Activated CD8-positive, alpha-beta T cell treated with anti-CD3 and anti-CD28 coated beads for 36 hours (primary cell): Measurements from ENCODE around the gene SKIC8. TPM values are rescaled to one million over a fixed set of nuclear protein-coding genes. Genes with fewer than 3 reads are reported as not detected.
A peak's percentile ranks its signal among the peaks of the same experiment; 100 is the strongest.

Source experiments
- ATAC-seq: fragments of 200-7000 bp; cut with Tn5 transposase; one replicate; pipeline ENCODE4 v1.10.0; 2021; ENCODE audit warnings: mild to moderate bottlenecking, moderate library complexity
- CTCF ChIA-PET: fragments of 350-600 bp; sonication (Branson Sonifier 250); formaldehyde crosslinking; loops from one replicate; lab custom pipeline; 2021; ENCODE audit warnings: antibody characterized with exemption; lab: Charles Lee
- POLR2A ChIA-PET: fragments of 350-600 bp; sonication (Branson Sonifier 250); formaldehyde crosslinking; loops from one replicate; lab custom pipeline; 2021; ENCODE audit warnings: antibody characterized with exemption; lab: Charles Lee
- DNase-seq: peaks from one replicate; pipeline ENCODE4 v3.0.0-alpha.2; 2020
- H3K27ac Mint-ChIP-seq: one replicate; pipeline ENCODE4 v1.8.0; 2021; ENCODE audit warnings: mild to moderate bottlenecking, mixed read lengths
- H3K27me3 Mint-ChIP-seq: one replicate; pipeline ENCODE4 v1.8.0; 2021; ENCODE audit warnings: mixed read lengths
- H3K36me3 Mint-ChIP-seq: one replicate; pipeline ENCODE4 v1.8.0; 2021; ENCODE audit warnings: low read depth, mixed read lengths
- H3K4me1 Mint-ChIP-seq: one replicate; pipeline ENCODE4 v1.8.0; 2021; ENCODE audit warnings: low read depth, mixed read lengths
- H3K4me3 Mint-ChIP-seq: one replicate; pipeline ENCODE4 v1.8.0; 2021; ENCODE audit warnings: mild to moderate bottlenecking, moderate library complexity, mixed read lengths
- H3K9me3 Mint-ChIP-seq: one replicate; pipeline ENCODE4 v1.8.0; 2021; ENCODE audit warnings: mixed read lengths
- CTCF ChIP-seq: fragments of 200-600 bp; IDR thresholded peaks from one replicate; pipeline ENCODE4 v1.8.0; 2022; ENCODE audit warnings: antibody characterized with exemption, mild to moderate bottlenecking
- intact Hi-C: fragments of 100-400 bp; cut with micrococcal nuclease; formaldehyde crosslinking; loops from one replicate; pipeline ENCODE4 v1.10.0; 2022
- total RNA-seq, 2 experiments: library from RNA; stranded (reverse); gene quantifications; one replicate each; pipeline ENCODE4 v1.2.3, GENCODE V29; 2021

The SKIC8 gene
- total RNA-seq, 2 experiments from 2014 or later, result 63.0 to 64.5 TPM

GRCh38 chr15:78263351-78263781 lies 36.0 kb downstream of the SKIC8 start:
- DNase-seq, result no peak
- CTCF ChIA-PET, result interaction anchor here (0.6 kb wide), 1 partner anchor 23 kb away, joined by 4 read pairs; no protein-coding TSS in a partner anchor
- H3K9me3 Mint-ChIP-seq, result no peaks in the 10 kb centered on the region

GRCh38 chr15:78261062-78261461 lies 38.3 kb downstream of the SKIC8 start:
- intact Hi-C loops, result no loop called here
- no peaks in the 10 kb centered on the region for H3K27me3 Mint-ChIP-seq
- peaks cover 10% of the 10 kb centered on the region for H3K4me1 Mint-ChIP-seq
- H3K9me3 Mint-ChIP-seq, result no peaks in the 10 kb centered on the region
- CTCF ChIA-PET, result no interaction called here
- no peak for TF ChIP-seq CTCF
- H3K4me3 Mint-ChIP-seq, result no peak overlapping the region
- DNase-seq (no peak), ATAC-seq (no peak)
- POLR2A ChIA-PET, result no interaction called here
- no peak overlapping the region for H3K27ac Mint-ChIP-seq
- H3K36me3 Mint-ChIP-seq, result peaks cover 3% of the 10 kb centered on the region

More at GRCh38 chr15:78263351-78263781, 36.0 kb downstream of the SKIC8 start:
- no peak for TF ChIP-seq CTCF
- Mint-ChIP-seq H3K4me3 (peak overlapping the region; percentile 64), H3K4me1 (peaks cover 21% of the 10 kb centered on the region), H3K27me3 (no peaks in the 10 kb centered on the region), H3K27ac (peak overlapping the region; percentile 87), H3K36me3 (peaks cover 5% of the 10 kb centered on the region)
- intact Hi-C loops, result no loop called here
- ATAC-seq, result no peak
- POLR2A ChIA-PET, result no interaction called here

DNA sequence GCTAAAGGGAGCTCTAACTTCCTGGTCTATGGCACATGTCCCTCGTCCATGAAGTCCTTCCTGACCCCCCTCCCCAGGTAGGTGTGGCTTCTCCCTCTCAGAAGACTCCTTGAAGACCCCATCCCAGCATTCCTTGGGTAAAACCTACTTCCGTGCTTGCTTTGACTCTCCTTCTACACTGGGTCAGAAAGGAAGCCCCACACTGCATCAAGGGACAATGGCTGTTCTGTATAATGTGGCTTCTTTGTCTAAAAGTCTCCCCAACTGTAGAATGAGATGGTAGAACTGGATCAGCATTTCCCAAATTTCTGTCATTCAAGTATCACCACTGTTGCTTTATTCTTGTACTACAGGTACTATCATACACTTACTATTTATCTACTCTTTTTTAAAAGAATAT lies 38.9 kb downstream of the SKIC8 start:
- TF ChIP-seq CTCF, result no peak
- ATAC-seq (no peak), DNase-seq (no peak)
- Mint-ChIP-seq H3K27ac (no peak overlapping the region), H3K36me3 (peaks cover 3% of the 10 kb centered on the region), H3K9me3 (no peaks in the 10 kb centered on the region), H3K4me1 (peaks cover 4% of the 10 kb centered on the region), H3K4me3 (no peak overlapping the region), H3K27me3 (no peaks in the 10 kb centered on the region)
- ChIA-PET POLR2A (interaction anchor here (0.6 kb wide), 1 partner anchor 134 kb away, joined by 3 read pairs; no protein-coding TSS in a partner anchor), CTCF (no interaction called here)
- intact Hi-C loops, result no loop called here

- no peaks in the 10 kb centered on the region for H3K9me3 Mint-ChIP-seq
- CTCF ChIA-PET, result no interaction called here
- no peak for TF ChIP-seq CTCF
Observed at GRCh38 chr15:78259232-78259631, 40.2 kb downstream of the SKIC8 start.

DNA sequence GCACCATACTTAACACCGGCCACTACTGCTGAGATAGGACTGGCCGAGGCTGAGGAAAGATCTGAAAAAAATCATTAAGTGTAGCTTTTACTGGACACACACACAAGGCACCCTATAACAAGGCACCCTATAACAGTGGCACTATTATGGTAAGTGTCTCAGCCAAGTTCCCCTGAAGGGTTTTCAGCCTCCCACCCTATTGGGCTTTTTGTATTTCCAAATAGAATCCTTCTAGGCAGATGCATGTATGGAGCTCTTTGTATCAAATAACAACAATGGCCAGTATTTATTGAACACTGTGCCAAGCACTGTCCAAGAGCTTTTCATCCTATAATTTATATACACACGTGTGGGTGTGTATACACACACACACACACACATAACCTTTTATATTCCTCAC lies 41.7 kb downstream of the SKIC8 start:
- H3K4me3 Mint-ChIP-seq, result no peak overlapping the region
- intact Hi-C loops, result no loop called here
- no peaks in the 10 kb centered on the region for H3K36me3 Mint-ChIP-seq
- TF ChIP-seq CTCF, result no peak
- DNase-seq (no peak), ATAC-seq (no peak)
- no peak overlapping the region for H3K27ac Mint-ChIP-seq
- ChIA-PET POLR2A (interaction anchor here (1.3 kb wide), 1 partner anchor 42 kb away, joined by 3 read pairs; the partner anchor contains the start of gene SKIC8), CTCF (interaction anchor here (1.6 to 2.4 kb wide), 3 partner anchors 16 to 149 kb away, joined by 7 to 8 read pairs (median 7); no protein-coding TSS in a partner anchor)
- no peaks in the 10 kb centered on the region for H3K4me1 Mint-ChIP-seq
- H3K27me3 Mint-ChIP-seq, result no peaks in the 10 kb centered on the region
- H3K9me3 Mint-ChIP-seq, result no peaks in the 10 kb centered on the region

More at GRCh38 chr15:78259232-78259631, 40.2 kb downstream of the SKIC8 start:
- no peaks in the 10 kb centered on the region for H3K36me3 Mint-ChIP-seq
- intact Hi-C loops, result no loop called here
- ATAC-seq (no peak), DNase-seq (no peak)
- H3K27ac Mint-ChIP-seq, result no peak overlapping the region
- H3K4me1 Mint-ChIP-seq, result no peaks in the 10 kb centered on the region
- H3K27me3 Mint-ChIP-seq, result no peaks in the 10 kb centered on the region
- POLR2A ChIA-PET, result no interaction called here
- no peak overlapping the region for H3K4me3 Mint-ChIP-seq
